GM18520 (cell line): ENCODE measurements around the gene SMCHD1.
A peak's percentile ranks its signal among the peaks of the same experiment; 100 is the strongest.

ENCODE experiments used
- ATAC-seq: cut with Tn5 transposase; IDR thresholded peaks from one replicate; pipeline ENCODE4 v1.9.1; 2021; ENCODE audit not compliant: unreplicated experiment

SMCHD1 gene

GRCh38 chr18:2655178-2655953 lies at the start of gene SMCHD1:
Gene SMCHD1 (plus strand): TSS chr18:2655726. CDS start chr18:2656076, 350 bp downstream.
- peak; percentile 66 for ATAC-seq

- no peak for ATAC-seq
These were observed 49.2 kb upstream of the SMCHD1 start for GRCh38 chr18:2606335-2606734.

GRCh38 chr18:2609604-2610003 lies 45.9 kb upstream of the SMCHD1 start:
- no peak for ATAC-seq

GRCh38 chr18:2610549-2610948 lies 45.0 kb upstream of the SMCHD1 start:
- no peak for ATAC-seq

GRCh38 chr18:2612996-2613395 lies 42.5 kb upstream of the SMCHD1 start:
- no peak for ATAC-seq

GRCh38 chr18:2617401-2617998 lies 38.0 kb upstream of the SMCHD1 start:
- ATAC-seq: no peak

GRCh38 chr18:2618009-2618408 lies 37.5 kb upstream of the SMCHD1 start:
- no peak for ATAC-seq

- no peak for ATAC-seq
These were observed 30.3 kb upstream of the SMCHD1 start for GRCh38 chr18:2625217-2625616.

- ATAC-seq: peak; percentile 71
These were observed 27.7 kb upstream of the SMCHD1 start for GRCh38 chr18:2627821-2628276.

- ATAC-seq: no peak
These were observed 26.5 kb upstream of the SMCHD1 start for GRCh38 chr18:2629003-2629402.

- ATAC-seq: no peak
These were observed 19.9 kb upstream of the SMCHD1 start for GRCh38 chr18:2635586-2635985.

GRCh38 chr18:2636126-2636631 lies 19.3 kb upstream of the SMCHD1 start:
- no peak for ATAC-seq

GRCh38 chr18:2641638-2642037 lies 13.9 kb upstream of the SMCHD1 start:
- ATAC-seq: peak; percentile 76

GRCh38 chr18:2642771-2643170 lies 12.8 kb upstream of the SMCHD1 start:
- no peak for ATAC-seq

- ATAC-seq: no peak
These were observed 11.0 kb upstream of the SMCHD1 start for GRCh38 chr18:2644535-2644934.

GRCh38 chr18:2651981-2652380 lies 3.5 kb upstream of the SMCHD1 start:
- ATAC-seq: no peak

GRCh38 chr18:2653467-2653866 lies 2.1 kb upstream of the SMCHD1 start:
- no peak for ATAC-seq

GRCh38 chr18:2654169-2654927 lies 1.2 kb upstream of the SMCHD1 start:
- ATAC-seq: no peak

GRCh38 chr18:2654928-2655177 lies 673 bp upstream of the SMCHD1 start:
- peak; percentile 15 for ATAC-seq

- no peak for ATAC-seq
These were observed 369 bp downstream of the SMCHD1 start for GRCh38 chr18:2655954-2656236.

GRCh38 chr18:2656237-2656980 lies 883 bp downstream of the SMCHD1 start:
- no peak for ATAC-seq
